RWPE2 (cell line): Measurements from ENCODE around the gene CDX2.

ENCODE experiments used
- ATAC-seq: fragments of 200-7000 bp; cut with Tn5 transposase; 3 replicates; pipeline ENCODE4 v1.9.1; 2021; ENCODE audit warnings: low read depth
- DNase-seq: peaks from one replicate; pipeline ENCODE4 v3.0.0-alpha.2; 2020; ENCODE audit warnings: low spot score
- H3K27ac ChIP-seq: fragments of 450-650 bp; 2 replicates; pipeline ENCODE4 v1.5.1; 2017; ENCODE audit warnings: mild to moderate bottlenecking; ENCODE audit not compliant: poor library complexity, severe bottlenecking
- H3K27me3 ChIP-seq: fragments of 250-450 bp; sonication (Bioruptor Pico); 2 replicates; pipeline ENCODE4 v1.5.1; 2021; ENCODE audit warnings: mild to moderate bottlenecking, moderate library complexity; ENCODE audit not compliant: insufficient read depth, poor library complexity, severe bottlenecking
- H3K36me3 ChIP-seq: fragments of 250-450 bp; sonication (Bioruptor Pico); 2 replicates; pipeline ENCODE4 v1.5.1; 2020; ENCODE audit warnings: low read depth, mild to moderate bottlenecking, moderate library complexity
- H3K4me1 ChIP-seq: fragments of 250-450 bp; sonication (Bioruptor Pico); 2 replicates; pipeline ENCODE4 v1.5.1; 2021; ENCODE audit warnings: mild to moderate bottlenecking, moderate library complexity; ENCODE audit not compliant: insufficient read depth, poor library complexity, severe bottlenecking
- H3K4me3 ChIP-seq: fragments of 250-450 bp; sonication (Bioruptor Pico); 2 replicates; pipeline ENCODE4 v1.5.1; 2021; ENCODE audit warnings: mild to moderate bottlenecking, moderate library complexity; ENCODE audit not compliant: severe bottlenecking
- H3K9me3 ChIP-seq: fragments of 250-450 bp; sonication (Bioruptor Pico); 2 replicates; pipeline ENCODE4 v1.5.1; 2021; ENCODE audit warnings: mild to moderate bottlenecking, moderate library complexity; ENCODE audit not compliant: severe bottlenecking
- CTCF ChIP-seq: fragments of 450-650 bp; IDR thresholded peaks from one replicate; pipeline ENCODE4 v1.5.1; 2017; ENCODE audit warnings: mild to moderate bottlenecking, moderate library complexity; ENCODE audit not compliant: poor library complexity, severe bottlenecking

CDX2 gene

DNA sequence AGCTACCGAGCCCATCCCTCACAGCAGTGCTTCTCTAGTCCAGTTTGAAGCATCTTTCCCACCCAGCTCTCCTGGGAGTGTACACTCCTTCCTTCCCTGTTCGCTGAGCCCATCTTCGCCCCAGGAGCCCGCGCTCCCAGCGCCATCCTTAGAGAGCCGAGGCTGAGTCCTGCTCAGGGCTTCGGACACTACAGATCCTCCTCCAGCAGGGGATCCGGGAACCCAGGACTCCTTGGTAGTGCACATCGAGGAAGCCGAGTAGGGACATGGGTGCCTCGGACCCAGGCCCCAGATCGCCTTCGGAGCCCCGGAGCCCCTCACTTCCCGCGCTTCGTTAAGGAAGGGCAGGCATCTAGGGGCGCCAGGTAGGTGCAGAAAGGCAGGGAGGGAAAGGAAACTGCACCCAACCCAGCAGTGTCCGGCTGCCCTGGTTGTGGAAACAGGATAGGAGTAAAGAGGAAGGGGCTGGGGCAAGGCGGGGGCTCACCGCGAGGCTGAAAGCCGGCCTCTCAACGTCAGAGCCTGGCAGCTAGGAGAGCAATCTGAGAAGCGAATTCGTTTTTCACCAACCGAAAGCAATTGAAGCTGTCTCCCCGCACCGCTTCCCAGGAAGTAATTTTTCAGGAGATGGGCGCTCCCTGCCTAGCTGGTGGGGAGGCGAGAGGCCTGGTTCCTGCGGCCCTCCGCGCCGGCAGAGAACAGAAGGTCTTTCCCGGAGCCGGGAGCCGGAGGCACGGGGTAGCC is 48.3 kb downstream of the CDX2 start:
- no peak for TF ChIP-seq CTCF
- Histone ChIP-seq H3K27ac (no peak overlapping the region), H3K4me1 (no peaks in the 10 kb centered on the region), H3K4me3 (peak overlapping the region; percentile 18), H3K27me3 (peaks cover 94% of the 10 kb centered on the region), H3K36me3 (no peaks in the 10 kb centered on the region), H3K9me3 (no peaks in the 10 kb centered on the region)
- DNase-seq (no peak), ATAC-seq (peak; percentile 57)

- H3K27me3 ChIP-seq = peaks cover 87% of the 10 kb centered on the region
- H3K9me3 ChIP-seq = no peaks in the 10 kb centered on the region
- no peaks in the 10 kb centered on the region for H3K36me3 ChIP-seq
- no peak within 1 kb of the TSS for H3K27ac ChIP-seq
- H3K4me3 ChIP-seq = peak within 1 kb of the TSS; percentile 18
- DNase-seq (no peak), ATAC-seq (peak; percentile 76)
- TF ChIP-seq CTCF = no peak
- H3K4me1 ChIP-seq = no peaks in the 10 kb centered on the region
These were observed 49.0 kb downstream of the CDX2 start, which contains the start of gene PDX1 for GRCh38 chr13:27919934-27920676. Gene PDX1, plus strand, starts transcription at chr13:27920000. Its CDS starts 139 bp downstream, at chr13:27920139.

DNA sequence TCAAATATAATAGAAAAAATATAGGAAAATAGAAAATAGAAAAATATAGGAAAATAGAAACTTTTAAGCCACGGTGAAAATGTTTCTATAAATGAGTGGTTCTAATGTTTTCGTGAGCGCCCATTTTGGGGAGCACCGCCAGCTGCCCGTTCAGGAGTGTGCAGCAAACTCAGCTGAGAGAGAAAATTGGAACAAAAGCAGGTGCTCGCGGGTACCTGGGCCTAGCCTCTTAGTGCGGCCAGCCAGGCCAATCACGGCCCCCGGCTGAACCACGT is 49.5 kb downstream of the CDX2 start:
- H3K27ac ChIP-seq = no peak overlapping the region
- peak overlapping the region; percentile 18 for H3K4me3 ChIP-seq
- no peaks in the 10 kb centered on the region for H3K4me1 ChIP-seq
- ATAC-seq (no peak), DNase-seq (no peak)
- no peak for TF ChIP-seq CTCF
- no peaks in the 10 kb centered on the region for H3K36me3 ChIP-seq
- no peaks in the 10 kb centered on the region for H3K9me3 ChIP-seq
- H3K27me3 ChIP-seq = peaks cover 82% of the 10 kb centered on the region

DNA sequence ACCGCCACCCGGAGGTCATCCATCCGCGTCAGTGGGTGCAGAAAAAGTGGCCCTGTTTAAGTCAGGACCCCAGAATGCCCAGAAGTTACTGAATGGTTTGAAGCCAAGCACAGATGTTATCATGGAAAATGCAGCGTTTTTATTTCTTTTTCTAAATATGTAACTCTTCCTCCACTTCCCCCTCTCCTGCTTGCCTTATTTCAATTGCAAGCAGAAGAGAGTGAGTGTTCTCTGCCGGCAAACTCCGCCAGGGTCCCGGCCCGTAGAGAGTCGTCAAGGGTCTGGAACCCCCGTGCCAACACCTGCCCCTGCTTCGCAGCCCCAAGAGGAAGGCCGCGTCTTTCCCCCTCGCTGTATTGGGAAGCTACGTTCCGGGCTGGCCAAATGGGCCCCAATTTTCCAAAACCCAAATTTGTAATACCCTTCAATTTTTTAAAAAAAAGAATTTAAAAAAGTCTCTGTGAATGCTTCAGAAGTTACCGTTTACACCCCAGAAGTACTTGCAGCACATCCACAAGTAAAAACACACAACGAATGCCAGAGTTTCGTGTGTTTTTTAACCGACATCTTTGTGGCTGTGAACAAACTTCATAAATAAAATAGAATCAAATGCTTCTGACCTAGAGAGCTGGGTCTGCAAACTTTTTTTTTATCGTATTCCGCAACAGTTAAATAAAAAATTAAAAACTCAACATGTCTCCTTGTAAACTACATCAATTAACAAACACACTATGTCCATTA is 50.0 kb downstream of the CDX2 start:
- H3K9me3 ChIP-seq = no peaks in the 10 kb centered on the region
- ATAC-seq (no peak), DNase-seq (no peak)
- H3K4me1 ChIP-seq = no peaks in the 10 kb centered on the region
- H3K4me3 ChIP-seq = no peak overlapping the region
- H3K27me3 ChIP-seq = peaks cover 77% of the 10 kb centered on the region
- no peak for TF ChIP-seq CTCF
- H3K36me3 ChIP-seq = no peaks in the 10 kb centered on the region
- H3K27ac ChIP-seq = no peak overlapping the region
